ENCODE results near the gene TBC1D22A. TPM values are rescaled to one million over a fixed set of nuclear protein-coding genes. Genes with fewer than 3 reads are reported as not detected.

The TBC1D22A gene
- total RNA-seq, 1 experiment from 2014 or later = 20.9 TPM

DNA sequence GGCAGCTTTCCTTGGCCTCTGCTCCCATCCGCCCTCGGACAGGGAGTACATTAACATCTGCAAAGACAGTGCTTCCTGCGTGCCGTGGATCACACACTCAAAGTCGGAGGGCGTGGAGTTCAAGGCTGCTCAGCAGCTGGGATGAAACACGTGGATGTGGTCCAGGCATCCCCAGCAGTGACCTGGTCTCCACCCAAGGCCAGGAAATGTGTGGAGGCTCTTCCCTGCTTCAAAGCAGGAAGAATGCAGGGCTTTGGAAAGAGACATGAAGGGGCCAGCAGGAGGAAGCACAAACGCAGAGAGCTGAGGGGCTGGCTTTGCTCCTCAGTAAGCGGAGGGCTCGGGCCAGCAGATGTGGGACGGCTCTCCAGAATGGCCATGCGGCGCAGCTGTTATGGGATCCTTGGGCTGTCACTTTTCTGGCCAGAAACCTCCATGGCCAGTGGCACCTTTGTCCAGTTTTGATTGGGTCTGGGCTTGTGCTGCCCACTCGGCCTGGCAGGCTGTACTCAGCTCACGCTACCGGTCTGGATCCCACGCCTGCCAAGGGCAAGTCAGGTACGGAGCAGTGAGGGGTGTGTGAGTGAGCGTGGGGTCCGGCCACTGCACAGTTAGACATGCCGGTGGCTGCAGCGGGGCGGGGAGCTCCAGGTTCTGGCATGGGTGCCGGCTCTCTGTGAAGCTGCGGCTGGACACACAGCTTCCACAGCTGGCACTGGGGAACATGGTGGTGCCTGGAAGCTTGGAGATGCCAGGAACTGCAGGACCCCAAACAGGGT is 438.0 kb downstream of the TBC1D22A start:
- CTCF ChIA-PET = no interaction called here
- no TSS peak for BruUV-seq (replicated peaks)
- no peaks in the 10 kb centered on the region for H3K36me3 ChIP-seq (ENCODE audit: control insufficient read depth in 1 of 2, insufficient read depth in 2 of 2, low read length in 2 of 2)
- no peaks in the 10 kb centered on the region for H3K79me2 ChIP-seq (ENCODE audit: insufficient read depth, low read length)
- no peak overlapping the region for H3K4me2 ChIP-seq (ENCODE audit: low read length)
- RAD21 ChIA-PET (ENCODE audit: low non-redundant PET in 1 of 2, low total read pairs in 2 of 2, uncharacterized antibody in 2 of 2, unreplicated experiment in 2 of 2) = no interaction called here
- H3K9me2 ChIP-seq (ENCODE audit: insufficient read depth) = no peaks in the 10 kb centered on the region
- DNase-seq (ENCODE audit: low read depth, low spot score) (no peak), ATAC-seq (no peak)
- H4K20me1 ChIP-seq (ENCODE audit: insufficient read depth) = no peaks in the 10 kb centered on the region
- intact Hi-C loops (cut with micrococcal nuclease) = no loop called here
- TF ChIP-seq POLR2A (IDR thresholded peaks at IDR 0.05; ENCODE audit: borderline replicate concordance, extremely low read depth, insufficient read depth, insufficient read length) = no peak
- no peak for TF ChIP-seq ZFX (IDR thresholded peaks at IDR 0.05)
- TF ChIP-seq CBX3 (IDR thresholded peaks at IDR 0.05; ENCODE audit: low read depth) = no peak
- TF ChIP-seq ELF1 (IDR thresholded peaks at IDR 0.05; ENCODE audit: borderline replicate concordance, low read depth) = no peak
- no peak for TF ChIP-seq FOSL1 (IDR thresholded peaks at IDR 0.05; ENCODE audit: low read depth)
- no peak for TF ChIP-seq YY1 (IDR thresholded peaks at IDR 0.05; ENCODE audit: extremely low read depth, insufficient replicate concordance, low read depth, low read length)
- no peak for TF ChIP-seq JUND (IDR thresholded peaks at IDR 0.05)
- no peak for TF ChIP-seq EZH2phosphoT487 (IDR thresholded peaks at IDR 0.05; ENCODE audit: borderline replicate concordance)
- no peak for TF ChIP-seq RAD21 (IDR thresholded peaks at IDR 0.05; ENCODE audit: low read depth)
- TF ChIP-seq CEBPB (IDR thresholded peaks at IDR 0.05; ENCODE audit: low read depth) = no peak
- TF ChIP-seq SIN3A (IDR thresholded peaks at IDR 0.05; ENCODE audit: low read depth) = no peak
- no peak for TF ChIP-seq POLR2AphosphoS5 (IDR thresholded peaks at IDR 0.05; ENCODE audit: low read depth, low read length)
- TF ChIP-seq EGR1 (IDR thresholded peaks at IDR 0.05; ENCODE audit: low read depth) = no peak
- TF ChIP-seq MAX (IDR thresholded peaks at IDR 0.05) = no peak
- TF ChIP-seq, protein P1, sequence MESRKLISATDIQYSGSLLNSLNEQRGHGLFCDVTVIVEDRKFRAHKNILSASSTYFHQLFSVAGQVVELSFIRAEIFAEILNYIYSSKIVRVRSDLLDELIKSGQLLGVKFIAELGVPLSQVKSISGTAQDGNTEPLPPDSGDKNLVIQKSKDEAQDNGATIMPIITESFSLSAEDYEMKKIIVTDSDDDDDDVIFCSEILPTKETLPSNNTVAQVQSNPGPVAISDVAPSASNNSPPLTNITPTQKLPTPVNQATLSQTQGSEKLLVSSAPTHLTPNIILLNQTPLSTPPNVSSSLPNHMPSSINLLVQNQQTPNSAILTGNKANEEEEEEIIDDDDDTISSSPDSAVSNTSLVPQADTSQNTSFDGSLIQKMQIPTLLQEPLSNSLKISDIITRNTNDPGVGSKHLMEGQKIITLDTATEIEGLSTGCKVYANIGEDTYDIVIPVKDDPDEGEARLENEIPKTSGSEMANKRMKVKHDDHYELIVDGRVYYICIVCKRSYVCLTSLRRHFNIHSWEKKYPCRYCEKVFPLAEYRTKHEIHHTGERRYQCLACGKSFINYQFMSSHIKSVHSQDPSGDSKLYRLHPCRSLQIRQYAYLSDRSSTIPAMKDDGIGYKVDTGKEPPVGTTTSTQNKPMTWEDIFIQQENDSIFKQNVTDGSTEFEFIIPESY (IDR thresholded peaks at IDR 0.05; ENCODE audit: extremely low read depth, insufficient replicate concordance, low read length) = no peak
- TF ChIP-seq SRF (IDR thresholded peaks at IDR 0.05; ENCODE audit: low read depth) = no peak
- no peak for TF ChIP-seq ATF3 (IDR thresholded peaks at IDR 0.05)
- no peak for TF ChIP-seq ZNF274 (IDR thresholded peaks at IDR 0.05; ENCODE audit: low read depth, low read length)
- no peak for TF ChIP-seq SP1 (IDR thresholded peaks at IDR 0.05; ENCODE audit: low read depth)
- TF ChIP-seq EZH2 (IDR thresholded peaks at IDR 0.05) = no peak
- H3K4me1 ChIP-seq (ENCODE audit: control insufficient read depth in 1 of 2, insufficient read depth in 2 of 2, low read length in 2 of 2) = peaks cover 0 to 5% of the 10 kb centered on the region in 2 experiments; a peak in 2 of 4 replicates
- H3K4me3 ChIP-seq (replicated peaks in 1 of 2; ENCODE audit: low read depth in 1 of 2, low read length in 2 of 2) = no peak overlapping the region
- no peaks in the 10 kb centered on the region for H3K27me3 ChIP-seq (ENCODE audit: insufficient read depth, low read length)
- POLR2A ChIA-PET = no interaction called here
- no peaks in the 10 kb centered on the region for H3K9me3 ChIP-seq (ENCODE audit: control insufficient read depth in 1 of 2, insufficient read depth in 1 of 2, low read depth in 1 of 2, low read length in 2 of 2)
- H3K9ac ChIP-seq (ENCODE audit: low read length) = no peak overlapping the region
- no peak overlapping the region for H2AFZ ChIP-seq (ENCODE audit: low read depth, low read length, poor library complexity, severe bottlenecking)
- H3K27ac ChIP-seq (ENCODE audit: low read depth, low read length) = no peak overlapping the region
